Astrocyte (in vitro differentiated cells and primary cell): ENCODE data around the gene KRTAP4-9. TPM values are rescaled to one million over a fixed set of nuclear protein-coding genes. Genes with fewer than 3 reads are reported as not detected.
A peak's percentile ranks its signal among the peaks of the same experiment; 100 is the strongest.
"Not testable (repeated sequence)": the region's sequence is repeated elsewhere in the genome, so short reads cannot be mapped to it uniquely, and the experiment has no call there.

Experiments
- DNase-seq: peaks from one replicate; pipeline ENCODE4 v3.0.0-alpha.2; 2010; ENCODE audit warnings: low read depth
- FAIRE-seq: peaks from 2 replicates; lab custom pipeline; 2011; peaks lifted over from hg19 to GRCh38; lab: Jason Lieb, UNC
- H2AFZ ChIP-seq: 2 replicates; pipeline ENCODE4 v1.6.0; 2012; ENCODE audit warnings: low read depth, low read length, inconsistent platforms
- H3K27ac ChIP-seq: 2 replicates; pipeline ENCODE4 v1.5.1; 2011; ENCODE audit warnings: low read depth, low read length, inconsistent platforms
- H3K27me3 ChIP-seq: 2 replicates; pipeline ENCODE4 v1.6.0; 2011; ENCODE audit warnings: low read length, inconsistent platforms; ENCODE audit not compliant: insufficient read depth
- H3K36me3 ChIP-seq: 2 replicates; pipeline ENCODE4 v1.5.1; 2011; ENCODE audit warnings: low read length, inconsistent platforms; ENCODE audit not compliant: insufficient read depth
- H3K4me1 ChIP-seq: 2 replicates; pipeline ENCODE4 v1.5.1; 2011; ENCODE audit warnings: low read length, inconsistent platforms; ENCODE audit not compliant: insufficient read depth
- H3K4me2 ChIP-seq: 2 replicates; pipeline ENCODE4 v1.6.0; 2012; ENCODE audit warnings: low read length, inconsistent platforms
- H3K4me3 ChIP-seq: 2 replicates; pipeline ENCODE4 v1.5.1; 2011; ENCODE audit warnings: low read depth, mild to moderate bottlenecking, low read length, inconsistent platforms; ENCODE audit not compliant: insufficient read depth
- H3K79me2 ChIP-seq: 2 replicates; pipeline ENCODE4 v1.6.0; 2012; ENCODE audit warnings: mild to moderate bottlenecking, low read length, inconsistent platforms; ENCODE audit not compliant: insufficient read depth
- H3K9ac ChIP-seq: 2 replicates; pipeline ENCODE4 v1.6.0; 2012; ENCODE audit warnings: mild to moderate bottlenecking, low read length, inconsistent platforms
- H3K9me3 ChIP-seq: 2 replicates; pipeline ENCODE4 v1.5.1; 2012; ENCODE audit warnings: low read depth, mild to moderate bottlenecking, low read length, inconsistent platforms; ENCODE audit not compliant: insufficient read depth
- H4K20me1 ChIP-seq: 2 replicates; pipeline ENCODE4 v1.6.0; 2012; ENCODE audit warnings: low read length, inconsistent platforms; ENCODE audit not compliant: insufficient read depth
- H3K27ac Mint-ChIP-seq: one replicate; pipeline ENCODE4 v1.8.0; 2021; ENCODE audit warnings: mild to moderate bottlenecking, mixed read lengths; ENCODE audit not compliant: unreplicated experiment
- H3K27me3 Mint-ChIP-seq: one replicate; pipeline ENCODE4 v1.8.0; 2021; ENCODE audit warnings: low read depth, mixed read lengths; ENCODE audit not compliant: unreplicated experiment
- H3K36me3 Mint-ChIP-seq: one replicate; pipeline ENCODE4 v1.8.0; 2021; ENCODE audit warnings: low read depth, mixed read lengths; ENCODE audit not compliant: unreplicated experiment
- H3K4me1 Mint-ChIP-seq: one replicate; pipeline ENCODE4 v1.8.0; 2021; ENCODE audit warnings: low read depth, mixed read lengths; ENCODE audit not compliant: unreplicated experiment
- H3K4me3 Mint-ChIP-seq: one replicate; pipeline ENCODE4 v1.8.0; 2021; ENCODE audit warnings: mild to moderate bottlenecking, moderate library complexity, mixed read lengths; ENCODE audit not compliant: unreplicated experiment
- H3K9me3 Mint-ChIP-seq: one replicate; pipeline ENCODE4 v1.8.0; 2021; ENCODE audit warnings: mild to moderate bottlenecking, mixed read lengths; ENCODE audit not compliant: unreplicated experiment
- CTCF ChIP-seq: IDR thresholded peaks from 2 replicates; pipeline ENCODE4 v1.5.1; 2011; ENCODE audit warnings: low read depth, mild to moderate bottlenecking, inconsistent platforms, low read length, moderate library complexity; ENCODE audit not compliant: insufficient read depth
- EZH2 ChIP-seq: IDR thresholded peaks from 2 replicates; pipeline ENCODE4 v1.6.1; 2012; ENCODE audit warnings: mild to moderate bottlenecking, low read length, inconsistent platforms; ENCODE audit not compliant: insufficient read depth
- total RNA-seq: library from RNA; stranded (reverse); gene quantifications from 2 replicates; pipeline ENCODE4 v1.2.1, GENCODE V29; 2021

Gene KRTAP4-9
- total RNA-seq, 1 donor from 2014 or later, result not detected

GRCh38 chr17:41064301-41064700 lies 40.9 kb upstream of the KRTAP4-9 start:
- H3K27ac Mint-ChIP-seq, result no peak overlapping the region
- no peak overlapping the region for H3K4me3 Mint-ChIP-seq
- H2AFZ ChIP-seq, result no peak overlapping the region
- H3K4me3 ChIP-seq, result no peak overlapping the region
- peaks cover 2% of the 10 kb centered on the region for H3K9me3 Mint-ChIP-seq
- H3K9me3 ChIP-seq, result no peaks in the 10 kb centered on the region
- H3K79me2 ChIP-seq, result no peaks in the 10 kb centered on the region
- DNase-seq (no peak), FAIRE-seq (no peak)
- H4K20me1 ChIP-seq, result no peaks in the 10 kb centered on the region
- no peak overlapping the region for H3K4me2 ChIP-seq
- TF ChIP-seq CTCF (no peak), EZH2 (no peak)
- peaks cover 52% of the 10 kb centered on the region for H3K4me1 ChIP-seq
- H3K9ac ChIP-seq, result no peak overlapping the region
- no peaks in the 10 kb centered on the region for H3K27me3 ChIP-seq
- no peaks in the 10 kb centered on the region for H3K27me3 Mint-ChIP-seq
- H3K36me3 Mint-ChIP-seq, result no peaks in the 10 kb centered on the region
- H3K27ac ChIP-seq, result no peak overlapping the region
- peaks cover 50% of the 10 kb centered on the region for H3K4me1 Mint-ChIP-seq
- H3K36me3 ChIP-seq, result no peaks in the 10 kb centered on the region

DNA sequence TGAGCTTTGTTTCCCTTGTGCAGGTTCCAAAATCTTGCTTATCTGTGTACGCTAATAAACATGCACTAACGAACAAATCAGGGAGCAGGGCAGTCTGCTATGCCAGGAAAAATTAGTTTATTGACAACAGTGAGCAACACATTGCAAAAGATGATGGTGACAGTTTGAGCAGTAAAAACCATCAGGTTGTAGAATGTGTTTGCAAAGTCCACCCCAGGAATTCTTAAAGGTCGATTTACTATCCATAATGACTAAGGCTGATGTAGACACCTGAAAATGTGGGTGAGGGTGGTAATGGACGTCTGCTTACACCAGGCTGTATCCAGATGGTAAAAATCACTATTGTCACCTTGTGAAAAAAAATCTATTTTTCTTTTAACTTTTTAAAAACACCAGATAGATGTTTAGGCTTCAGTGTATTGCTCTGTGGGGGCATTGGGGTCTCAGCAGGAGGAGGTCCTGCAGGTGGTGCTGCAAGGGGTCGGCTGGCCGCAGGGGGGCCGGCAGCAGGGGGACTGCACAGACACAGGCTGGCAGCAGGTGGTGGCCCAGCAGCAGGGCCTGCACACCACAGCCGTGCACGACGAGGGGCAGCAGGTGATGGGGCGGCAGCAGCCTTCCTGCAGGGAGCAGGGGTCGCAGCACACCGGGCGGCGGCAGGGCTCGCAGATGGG lies 40.0 kb upstream of the KRTAP4-9 start:
- not testable (repeated sequence) for H3K4me3 Mint-ChIP-seq, H3K36me3 ChIP-seq, H3K4me2 ChIP-seq, FAIRE-seq, H3K27me3 ChIP-seq, H4K20me1 ChIP-seq, H3K27me3 Mint-ChIP-seq, H3K79me2 ChIP-seq, H3K27ac ChIP-seq, H3K4me3 ChIP-seq, H3K9ac ChIP-seq, H3K9me3 ChIP-seq, DNase-seq, H2AFZ ChIP-seq, H3K9me3 Mint-ChIP-seq, H3K36me3 Mint-ChIP-seq
- H3K4me1 ChIP-seq, result peaks cover 45% of the 10 kb centered on the region
- Mint-ChIP-seq H3K4me1 (peaks cover 43% of the 10 kb centered on the region), H3K27ac (peak overlapping the region; percentile 42)

- FAIRE-seq (peak; percentile 97), DNase-seq (peak; percentile 99)
- Histone ChIP-seq H3K9me3 (no peaks in the 10 kb centered on the region), H3K4me1 (peaks cover 37% of the 10 kb centered on the region), H3K27ac (peak within 1 kb of the TSS; percentile 86), H4K20me1 (no peaks in the 10 kb centered on the region), H3K4me3 (no peak within 1 kb of the TSS), H3K27me3 (no peaks in the 10 kb centered on the region), H3K9ac (peak within 1 kb of the TSS; percentile 40), H3K79me2 (no peaks in the 10 kb centered on the region), H3K4me2 (peak within 1 kb of the TSS; percentile 16), H2AFZ (no peak within 1 kb of the TSS), H3K36me3 (no peaks in the 10 kb centered on the region)
- Mint-ChIP-seq H3K4me1 (peaks cover 35% of the 10 kb centered on the region), H3K9me3 (peaks cover 2% of the 10 kb centered on the region), H3K4me3 (no peak within 1 kb of the TSS), H3K27ac (peak within 1 kb of the TSS; percentile 83), H3K36me3 (no peaks in the 10 kb centered on the region), H3K27me3 (no peaks in the 10 kb centered on the region)
- TF ChIP-seq CTCF, result no peak
Observed at GRCh38 chr17:41065829-41066624, 39.2 kb upstream of the KRTAP4-9 start, which contains the start of gene KRTAP2-4. Gene KRTAP2-4 (minus strand): TSS chr17:41065879. CDS start chr17:41065845, 34 bp downstream.
